ENCODE measurements around the gene TMEM132C. TPM values are rescaled to one million over a fixed set of nuclear protein-coding genes. Genes with fewer than 3 reads are reported as not detected.
"Not testable (repeated sequence)": the region's sequence is repeated elsewhere in the genome, so short reads cannot be mapped to it uniquely, and the experiment has no call there.

Gene TMEM132C
- total and polyA plus RNA-seq, 2 of the 13 experiments (the other 11 are each of a cell fraction or from before 2014, with no cell fraction given), result not detected

DNA sequence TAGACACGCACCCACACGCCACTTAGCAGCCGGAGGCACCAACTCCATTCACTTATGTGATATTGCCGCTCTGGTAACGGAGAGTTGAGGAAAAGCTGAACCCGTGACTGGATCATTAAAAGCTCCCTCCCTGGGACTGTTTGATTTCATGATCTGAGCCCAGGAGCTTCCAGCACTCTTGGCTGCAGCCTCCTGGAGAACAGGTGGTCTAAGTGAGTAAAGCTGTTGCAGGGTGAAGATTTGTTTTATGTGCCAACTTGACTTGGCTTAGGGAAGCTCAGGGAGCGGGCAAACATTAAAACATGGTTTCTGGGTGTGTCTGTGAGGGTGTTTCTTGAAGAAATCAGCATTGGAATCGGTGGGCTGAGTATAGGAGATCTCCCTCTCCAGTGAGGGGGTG is 16.9 kb upstream of the TMEM132C start (continued):
- TF ChIP-seq ZNF790 (CRISPR knock-in tag; IDR thresholded peaks at IDR 0.05; ENCODE audit: borderline replicate concordance) (no peak), EHMT2 (IDR thresholded peaks at IDR 0.05; ENCODE audit: borderline replicate concordance, low read depth, low read length) (no peak), ZNF207 (IDR thresholded peaks at IDR 0.05; ENCODE audit: borderline replicate concordance) (no peak), NR3C1 (CRISPR knock-in tag; IDR thresholded peaks at IDR 0.05) (no peak), ZNF331 (CRISPR knock-in tag; IDR thresholded peaks at IDR 0.05) (no peak), KAT2B (IDR thresholded peaks at IDR 0.05; ENCODE audit: borderline replicate concordance, low read depth, low read length) (no peak)
- TF ChIP-seq, protein P1, sequence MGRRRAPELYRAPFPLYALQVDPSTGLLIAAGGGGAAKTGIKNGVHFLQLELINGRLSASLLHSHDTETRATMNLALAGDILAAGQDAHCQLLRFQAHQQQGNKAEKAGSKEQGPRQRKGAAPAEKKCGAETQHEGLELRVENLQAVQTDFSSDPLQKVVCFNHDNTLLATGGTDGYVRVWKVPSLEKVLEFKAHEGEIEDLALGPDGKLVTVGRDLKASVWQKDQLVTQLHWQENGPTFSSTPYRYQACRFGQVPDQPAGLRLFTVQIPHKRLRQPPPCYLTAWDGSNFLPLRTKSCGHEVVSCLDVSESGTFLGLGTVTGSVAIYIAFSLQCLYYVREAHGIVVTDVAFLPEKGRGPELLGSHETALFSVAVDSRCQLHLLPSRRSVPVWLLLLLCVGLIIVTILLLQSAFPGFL (CRISPR knock-in tag; IDR thresholded peaks at IDR 0.05), result no peak
- TF ChIP-seq, protein P2, sequence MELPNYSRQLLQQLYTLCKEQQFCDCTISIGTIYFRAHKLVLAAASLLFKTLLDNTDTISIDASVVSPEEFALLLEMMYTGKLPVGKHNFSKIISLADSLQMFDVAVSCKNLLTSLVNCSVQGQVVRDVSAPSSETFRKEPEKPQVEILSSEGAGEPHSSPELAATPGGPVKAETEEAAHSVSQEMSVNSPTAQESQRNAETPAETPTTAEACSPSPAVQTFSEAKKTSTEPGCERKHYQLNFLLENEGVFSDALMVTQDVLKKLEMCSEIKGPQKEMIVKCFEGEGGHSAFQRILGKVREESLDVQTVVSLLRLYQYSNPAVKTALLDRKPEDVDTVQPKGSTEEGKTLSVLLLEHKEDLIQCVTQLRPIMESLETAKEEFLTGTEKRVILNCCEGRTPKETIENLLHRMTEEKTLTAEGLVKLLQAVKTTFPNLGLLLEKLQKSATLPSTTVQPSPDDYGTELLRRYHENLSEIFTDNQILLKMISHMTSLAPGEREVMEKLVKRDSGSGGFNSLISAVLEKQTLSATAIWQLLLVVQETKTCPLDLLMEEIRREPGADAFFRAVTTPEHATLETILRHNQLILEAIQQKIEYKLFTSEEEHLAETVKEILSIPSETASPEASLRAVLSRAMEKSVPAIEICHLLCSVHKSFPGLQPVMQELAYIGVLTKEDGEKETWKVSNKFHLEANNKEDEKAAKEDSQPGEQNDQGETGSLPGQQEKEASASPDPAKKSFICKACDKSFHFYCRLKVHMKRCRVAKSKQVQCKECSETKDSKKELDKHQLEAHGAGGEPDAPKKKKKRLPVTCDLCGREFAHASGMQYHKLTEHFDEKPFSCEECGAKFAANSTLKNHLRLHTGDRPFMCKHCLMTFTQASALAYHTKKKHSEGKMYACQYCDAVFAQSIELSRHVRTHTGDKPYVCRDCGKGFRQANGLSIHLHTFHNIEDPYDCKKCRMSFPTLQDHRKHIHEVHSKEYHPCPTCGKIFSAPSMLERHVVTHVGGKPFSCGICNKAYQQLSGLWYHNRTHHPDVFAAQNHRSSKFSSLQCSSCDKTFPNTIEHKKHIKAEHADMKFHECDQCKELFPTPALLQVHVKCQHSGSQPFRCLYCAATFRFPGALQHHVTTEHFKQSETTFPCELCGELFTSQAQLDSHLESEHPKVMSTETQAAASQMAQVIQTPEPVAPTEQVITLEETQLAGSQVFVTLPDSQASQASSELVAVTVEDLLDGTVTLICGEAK (IDR thresholded peaks at IDR 0.05), result no peak
- TF ChIP-seq, protein P2 (CRISPR knock-in tag; IDR thresholded peaks at IDR 0.05), result no peak

DNA sequence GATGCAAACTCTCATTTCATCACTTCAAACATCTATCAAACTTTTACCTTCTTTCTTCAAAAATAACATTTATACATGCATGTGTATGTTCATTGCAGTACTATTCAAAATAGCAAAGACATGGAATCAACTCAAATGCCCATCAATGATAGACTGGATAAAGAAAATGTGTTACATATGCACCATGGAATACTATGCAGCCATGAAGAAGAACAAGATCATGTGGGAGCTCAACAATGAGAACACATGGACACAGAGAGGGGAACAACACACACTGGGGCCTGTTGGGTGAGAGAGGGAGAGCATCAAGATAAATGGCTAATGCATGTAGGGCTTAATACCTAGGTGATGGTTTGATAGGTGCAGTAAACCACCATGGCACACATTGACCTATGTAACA is 13.1 kb upstream of the TMEM132C start:
- H4K20me1 ChIP-seq (ENCODE audit: insufficient read depth, low read length); H3K4me2 ChIP-seq (ENCODE audit: low read depth, low read length); H3K27me3 ChIP-seq (ENCODE audit: control insufficient read depth in 1 of 2, insufficient read depth in 2 of 2, low read length in 2 of 2); H3K9me3 ChIP-seq (ENCODE audit: low read length); BruUV-seq (replicated peaks); H3K27ac ChIP-seq (ENCODE audit: extremely low read length, insufficient read depth, low read length); CTCF ChIA-PET (ENCODE audit: low intra/inter-chr PET ratio, low total read pairs); FAIRE-seq; H3K4me3 ChIP-seq (replicated peaks in 1 of 3; ENCODE audit: insufficient read depth in 1 of 3, low read depth in 2 of 3, low read length in 3 of 3); intact Hi-C loops (cut with micrococcal nuclease; ENCODE audit: unreplicated experiment); ATAC-seq; H3K79me2 ChIP-seq (ENCODE audit: insufficient read depth, low read length); POLR2A ChIA-PET; H3K9ac ChIP-seq (ENCODE audit: insufficient read depth, low read depth, low read length); H2AFZ ChIP-seq (ENCODE audit: low read length); H3K36me3 ChIP-seq (replicated peaks in 1 of 2; ENCODE audit: control insufficient read depth in 1 of 2, insufficient read depth in 2 of 2, low read length in 2 of 2); H3K4me1 ChIP-seq (ENCODE audit: insufficient read depth, low read length); DNase-seq (ENCODE audit: low spot score): not testable (repeated sequence)
- in situ Hi-C loops (cut with HindIII; ENCODE audit: extremely low pct_ligation_motif_present, low pct_unique_long_range_greater_than_20kb), result loop anchor here (10.0 kb wide), 1 partner anchor 1661 kb away; no protein-coding TSS in a partner anchor
